SK-N-SH (cell line): ENCODE measurements around the gene IL3. TPM values are rescaled to one million over a fixed set of nuclear protein-coding genes. Genes with fewer than 3 reads are reported as not detected.

Source experiments
- CTCF ChIA-PET: fragments of 300-600, 350-600 bp; formaldehyde crosslinking; extraction: SDS; loops from one replicate; lab custom pipeline; 2021; lab: Yijun Ruan, JAX
- POLR2A ChIA-PET: fragments of 350-600 bp; sonication (Branson Sonifier 250); formaldehyde crosslinking; extraction: SDS; loops from one replicate; lab custom pipeline; 2020; ENCODE audit warnings: antibody characterized with exemption, inconsistent platforms; lab: Yijun Ruan, JAX
- DNase-seq: peaks from one replicate; pipeline ENCODE4 v3.0.0; 2012
- H2AFZ ChIP-seq: fragments of 200-600 bp; sonication (generic); 2 replicates; pipeline ENCODE4 v1.8.1; 2016; ENCODE audit warnings: antibody characterized with exemption, mild to moderate bottlenecking, low read depth
- H3F3A ChIP-seq: fragments of 200-600 bp; sonication (generic); replicated peaks from 2 replicates; pipeline ENCODE3; 2016; ENCODE audit warnings: antibody characterized with exemption, mild to moderate bottlenecking; ENCODE audit not compliant: insufficient read depth
- H3K27ac ChIP-seq, 2 experiments: fragments of 200-500 bp in 1 of 2; fragments of 200-600 bp in 1 of 2; sonication (Bioruptor generic) in 1 of 2; sonication (generic), shearing (Covaris generic) in 1 of 2; 2 replicates each; pipeline versions ENCODE4 v1.5.1 to v1.6.1; 2014 to 2016; ENCODE audit warnings: low read depth in 2 of 2, inconsistent platforms in 1 of 2, low read length in 1 of 2, mild to moderate bottlenecking in 1 of 2, mixed read lengths in 1 of 2
- H3K27me3 ChIP-seq: fragments of 200-600 bp; sonication (generic), shearing (Covaris generic); 2 replicates; pipeline ENCODE4 v1.6.1; 2016; ENCODE audit warnings: mixed run types; ENCODE audit not compliant: insufficient read depth
- H3K36me3 ChIP-seq, 2 experiments: fragments of 200-500 bp in 1 of 2; fragments of 200-600 bp in 1 of 2; sonication (Bioruptor generic) in 1 of 2; sonication (generic) in 1 of 2; replicated peaks in 1 of 2; 2 replicates each; pipeline versions ENCODE3 to v1.5.1; 2014 to 2016; ENCODE audit warnings: low read length in 1 of 2, mild to moderate bottlenecking in 1 of 2; ENCODE audit not compliant: insufficient read depth in 2 of 2, control insufficient read depth in 1 of 2
- H3K4me1 ChIP-seq, 2 experiments: fragments of 200-500 bp in 1 of 2; fragments of 200-600 bp in 1 of 2; sonication (Bioruptor generic) in 1 of 2; sonication (generic), shearing (Covaris generic) in 1 of 2; 2 replicates each; pipeline versions ENCODE4 v1.5.1 to v1.6.1; 2014 to 2016; ENCODE audit warnings: low read depth in 1 of 2, low read length in 1 of 2, mixed run types in 1 of 2; ENCODE audit not compliant: insufficient read depth in 2 of 2, control insufficient read depth in 1 of 2
- H3K4me2 ChIP-seq: fragments of 200-600 bp; sonication (generic), shearing (Covaris generic); 2 replicates; pipeline ENCODE4 v1.6.1; 2017; ENCODE audit warnings: mixed run types
- H3K4me3 ChIP-seq, 2 experiments: fragments of 200-500 bp in 1 of 2; fragments of 200-600 bp in 1 of 2; sonication (Bioruptor generic) in 1 of 2; sonication (generic), shearing (Covaris generic) in 1 of 2; 2 replicates each; pipeline versions ENCODE4 v1.5.1 to v1.8.1; 2014 to 2016; ENCODE audit warnings: low read depth in 2 of 2, inconsistent platforms in 1 of 2, low read length in 1 of 2, mild to moderate bottlenecking in 1 of 2, mixed read lengths in 1 of 2, moderate library complexity in 1 of 2
- H3K79me2 ChIP-seq: fragments of 200-600 bp; sonication (generic); 2 replicates; pipeline ENCODE4 v1.8.1; 2017; ENCODE audit warnings: mild to moderate bottlenecking; ENCODE audit not compliant: insufficient read depth
- H3K9ac ChIP-seq: fragments of 200-600 bp; sonication (generic); 2 replicates; pipeline ENCODE4 v1.6.1; 2017; ENCODE audit warnings: mixed run types
- H3K9me2 ChIP-seq: fragments of 200-600 bp; sonication (generic); 2 replicates; pipeline ENCODE4 v1.6.1; 2017; ENCODE audit warnings: mixed run types
- H3K9me3 ChIP-seq: fragments of 200-600 bp; sonication (generic); 2 replicates; pipeline ENCODE4 v1.6.1; 2017; ENCODE audit warnings: mixed run types, mild to moderate bottlenecking, moderate library complexity
- H4K20me1 ChIP-seq: fragments of 200-600 bp; sonication (generic); 2 replicates; pipeline ENCODE4 v1.6.1; 2017; ENCODE audit warnings: mild to moderate bottlenecking, mixed run types; ENCODE audit not compliant: insufficient read depth
- CTCF ChIP-seq: fragments of 200-600 bp; sonication (generic); IDR thresholded peaks from 2 replicates; pipeline ENCODE4 v1.6.1; 2017; ENCODE audit warnings: antibody characterized with exemption, mild to moderate bottlenecking, moderate library complexity
- EP300 ChIP-seq, 2 experiments: IDR thresholded peaks; 2 replicates each; pipeline versions ENCODE4 v1.4.0 to v1.6.1; 2012; ENCODE audit warnings: borderline replicate concordance in 1 of 2, low read depth in 1 of 2, low read length in 1 of 2
- EZH2phosphoT487 ChIP-seq: fragments of 200-600 bp; sonication (generic); IDR thresholded peaks from 2 replicates; pipeline ENCODE4 v1.6.1; 2017; ENCODE audit warnings: low read depth, mixed run types, mild to moderate bottlenecking, antibody characterized with exemption, moderate library complexity, borderline replicate concordance
- FOSL2 ChIP-seq: IDR thresholded peaks from 2 replicates; pipeline ENCODE4 v1.4.0; 2012; ENCODE audit warnings: low read depth, mild to moderate bottlenecking, moderate library complexity, borderline replicate concordance
- FOXJ3 ChIP-seq: sonication (generic); formaldehyde crosslinking; IDR thresholded peaks from 2 replicates; pipeline ENCODE4 v1.5.1; 2020; ENCODE audit warnings: mild to moderate bottlenecking, missing genetic modification reagents
- NFIC ChIP-seq: IDR thresholded peaks from 2 replicates; pipeline ENCODE4 v1.4.0; 2012; ENCODE audit warnings: borderline replicate concordance
- PBX3 ChIP-seq: IDR thresholded peaks from 2 replicates; pipeline ENCODE4; 2012
- RAD21 ChIP-seq: IDR thresholded peaks from 2 replicates; pipeline ENCODE4 v1.6.1; 2012; ENCODE audit warnings: mild to moderate bottlenecking, low read length
- RCOR1 ChIP-seq: fragments of 150-350 bp; IDR thresholded peaks from 2 replicates; pipeline ENCODE4 v1.6.1; 2017; ENCODE audit warnings: antibody characterized with exemption, low read length
- REST ChIP-seq: IDR thresholded peaks from 2 replicates; pipeline ENCODE4 v1.6.1; 2012; ENCODE audit warnings: mild to moderate bottlenecking, low read depth, low read length, moderate library complexity
- TCF12 ChIP-seq: IDR thresholded peaks from 2 replicates; pipeline ENCODE4 v1.4.0; 2012
- TEAD4 ChIP-seq: IDR thresholded peaks from 2 replicates; pipeline ENCODE4 v1.4.0; 2012; ENCODE audit warnings: mild to moderate bottlenecking, borderline replicate concordance; ENCODE audit not compliant: insufficient read depth
- USF1 ChIP-seq: IDR thresholded peaks from 2 replicates; pipeline ENCODE4 v1.4.0; 2012; ENCODE audit warnings: low read depth, borderline replicate concordance
- USF2 ChIP-seq: fragments of 150-350 bp; IDR thresholded peaks from 2 replicates; pipeline ENCODE4 v1.6.1; 2017; ENCODE audit warnings: antibody characterized with exemption, low read length, low read depth, borderline replicate concordance
- YY1 ChIP-seq: IDR thresholded peaks from 2 replicates; pipeline ENCODE4 v1.4.0; 2012; ENCODE audit warnings: low read depth, mild to moderate bottlenecking
- WGBS: methylation state at CpG from one replicate; pipeline ENCODE4 v1.1.6; 2017; ENCODE audit warnings: low lambda C conversion rate; 5-methylcytosine and 5-hydroxymethylcytosine counted together
- polyA plus RNA-seq, 3 experiments: library from polyadenylated mRNA; depleted of rRNA; stranded (reverse); fragments of >200 nt; gene quantifications; 2 replicates each; pipeline ENCODE4 v1.2.3, GENCODE V29; 2012
- TF ChIP-seq, protein P1 (sequence below): IDR thresholded peaks from 2 replicates; pipeline ENCODE4 v1.4.0; 2012; ENCODE audit warnings: low read depth, borderline replicate concordance

The IL3 gene
- polyA plus RNA-seq, 1 of the 3 experiments (the other 2 are of a cell fraction), result not detected

GRCh38 chr5:132037353-132037752 lies 23.1 kb upstream of the IL3 start:
- ChIA-PET CTCF (no interaction called here), POLR2A (no interaction called here)
- H3K27ac ChIP-seq, result no peak overlapping the region
- no peaks in the 10 kb centered on the region for H3K79me2 ChIP-seq
- no peaks in the 10 kb centered on the region for H3K27me3 ChIP-seq
- H3K9me3 ChIP-seq, result no peaks in the 10 kb centered on the region
- no peaks in the 10 kb centered on the region for H3K9me2 ChIP-seq
- no peak overlapping the region for H2AFZ ChIP-seq
- 4% methylated on average over 2 of the region's 2 CpGs for WGBS
- H3K9ac ChIP-seq, result no peak overlapping the region
- H3K36me3 ChIP-seq, result no peaks in the 10 kb centered on the region
- H3F3A ChIP-seq, result no peaks in the 10 kb centered on the region
- TF ChIP-seq FOSL2 (no peak), YY1 (no peak), USF2 (no peak), TEAD4 (no peak), EP300 (IDR thresholded peaks at IDR 0.05; ENCODE audit: borderline replicate concordance in 1 of 2, low read depth in 1 of 2, low read length in 1 of 2) (no peak), TCF12 (no peak), CTCF (no peak), PBX3 (no peak), USF1 (no peak), RCOR1 (no peak), RAD21 (no peak), REST (no peak), EZH2phosphoT487 (no peak), FOXJ3 (CRISPR knock-in tag) (no peak), NFIC (no peak)
- TF ChIP-seq, protein P1, sequence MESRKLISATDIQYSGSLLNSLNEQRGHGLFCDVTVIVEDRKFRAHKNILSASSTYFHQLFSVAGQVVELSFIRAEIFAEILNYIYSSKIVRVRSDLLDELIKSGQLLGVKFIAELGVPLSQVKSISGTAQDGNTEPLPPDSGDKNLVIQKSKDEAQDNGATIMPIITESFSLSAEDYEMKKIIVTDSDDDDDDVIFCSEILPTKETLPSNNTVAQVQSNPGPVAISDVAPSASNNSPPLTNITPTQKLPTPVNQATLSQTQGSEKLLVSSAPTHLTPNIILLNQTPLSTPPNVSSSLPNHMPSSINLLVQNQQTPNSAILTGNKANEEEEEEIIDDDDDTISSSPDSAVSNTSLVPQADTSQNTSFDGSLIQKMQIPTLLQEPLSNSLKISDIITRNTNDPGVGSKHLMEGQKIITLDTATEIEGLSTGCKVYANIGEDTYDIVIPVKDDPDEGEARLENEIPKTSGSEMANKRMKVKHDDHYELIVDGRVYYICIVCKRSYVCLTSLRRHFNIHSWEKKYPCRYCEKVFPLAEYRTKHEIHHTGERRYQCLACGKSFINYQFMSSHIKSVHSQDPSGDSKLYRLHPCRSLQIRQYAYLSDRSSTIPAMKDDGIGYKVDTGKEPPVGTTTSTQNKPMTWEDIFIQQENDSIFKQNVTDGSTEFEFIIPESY, result no peak
- H3K4me3 ChIP-seq, result no peak overlapping the region
- H3K4me1 ChIP-seq, result no peaks in the 10 kb centered on the region
- no peak overlapping the region for H3K4me2 ChIP-seq
- H4K20me1 ChIP-seq, result no peaks in the 10 kb centered on the region
- DNase-seq, result no peak
